ENCODE results near the gene ZNF431. TPM values are rescaled to one million over a fixed set of nuclear protein-coding genes. Genes with fewer than 3 reads are reported as not detected.

ZNF431 gene
- total RNA-seq (2014; rRNA removed; shearing (Covaris generic)), result 2.6 and 5.2 TPM in 2 replicates

- H3K27me3 ChIP-seq (ENCODE audit: control insufficient read depth, insufficient read depth, low read length), result no peaks in the 10 kb centered on the region
- DNase-seq, result peak; percentile 73
- H3K4me3 ChIP-seq (ENCODE audit: insufficient read depth, low read depth, low read length), result peak within 1 kb of the TSS; percentile 79
- peaks cover 8% of the 10 kb centered on the region for H3K36me3 ChIP-seq (replicated peaks; ENCODE audit: control insufficient read depth, insufficient read depth, low read length)
Measured at GRCh38 chr19:21141787-21142464, at the start of gene ZNF431. Gene ZNF431, plus strand, starts transcription at chr19:21142040. Its CDS starts 144 bp downstream, at chr19:21142184.

GRCh38 chr19:21092109-21092508 is 49.7 kb upstream of the ZNF431 start:
- no peak overlapping the region for H3K4me3 ChIP-seq (ENCODE audit: insufficient read depth, low read depth, low read length)
- H3K36me3 ChIP-seq (replicated peaks; ENCODE audit: control insufficient read depth, insufficient read depth, low read length), result peaks cover 6% of the 10 kb centered on the region
- no peak for DNase-seq
- no peaks in the 10 kb centered on the region for H3K27me3 ChIP-seq (ENCODE audit: control insufficient read depth, insufficient read depth, low read length)

DNA sequence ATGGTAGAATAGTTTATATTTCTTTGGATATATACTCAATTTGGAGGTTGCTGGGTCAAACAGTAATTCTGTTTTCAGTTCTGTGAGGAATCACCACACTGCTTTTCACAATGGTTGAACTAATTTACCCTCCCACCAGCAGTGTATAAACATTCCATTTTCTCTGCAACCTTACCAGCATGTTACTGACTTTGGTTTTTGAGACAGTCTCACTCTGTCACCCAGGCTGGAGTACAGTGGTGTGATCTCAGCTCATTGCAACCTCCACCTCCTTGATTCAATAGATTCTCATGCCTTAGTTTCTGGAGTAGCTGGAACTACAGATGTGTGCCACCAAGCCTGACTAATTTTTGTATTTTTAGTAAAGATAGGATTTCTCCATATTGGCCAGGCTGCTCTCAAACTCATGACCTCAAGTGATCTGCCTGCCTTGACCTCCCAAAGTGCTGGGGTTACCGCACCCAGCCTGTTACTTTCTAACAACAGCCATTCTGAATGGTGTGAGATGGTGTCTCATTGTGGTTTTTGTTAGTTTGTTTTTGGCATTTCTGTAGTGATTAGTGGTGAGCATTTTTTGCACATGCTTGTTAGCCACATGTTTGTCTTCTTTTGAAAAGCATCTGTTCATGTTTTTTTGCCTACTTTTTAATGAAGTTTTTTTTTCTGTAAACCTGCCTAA is 47.4 kb upstream of the ZNF431 start:
- no peak for DNase-seq
- H3K36me3 ChIP-seq (replicated peaks; ENCODE audit: control insufficient read depth, insufficient read depth, low read length), result peaks cover 6% of the 10 kb centered on the region
- no peak overlapping the region for H3K4me3 ChIP-seq (ENCODE audit: insufficient read depth, low read depth, low read length)
- no peaks in the 10 kb centered on the region for H3K27me3 ChIP-seq (ENCODE audit: control insufficient read depth, insufficient read depth, low read length)

DNA sequence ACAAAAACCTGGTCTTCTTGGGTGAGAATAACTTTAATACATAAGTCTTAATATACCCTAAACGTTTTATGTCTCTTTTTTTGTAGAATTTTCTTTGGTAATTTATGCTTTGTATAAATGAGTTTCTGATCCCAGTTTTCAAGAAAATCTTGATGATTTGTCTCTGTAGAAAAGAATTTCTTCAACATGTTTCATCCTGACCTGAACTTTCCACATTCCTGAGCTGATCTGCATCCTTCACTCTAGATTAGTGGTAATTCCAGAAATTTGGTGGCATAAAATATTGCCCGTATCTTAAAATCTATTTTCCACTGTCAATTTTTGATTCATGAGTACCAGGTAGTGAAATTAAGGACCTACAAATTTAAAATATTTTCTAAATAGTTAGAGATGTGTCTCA is 43.5 kb upstream of the ZNF431 start:
- Histone ChIP-seq H3K27me3 (ENCODE audit: control insufficient read depth, insufficient read depth, low read length) (no peaks in the 10 kb centered on the region), H3K4me3 (ENCODE audit: insufficient read depth, low read depth, low read length) (no peak overlapping the region), H3K36me3 (replicated peaks; ENCODE audit: control insufficient read depth, insufficient read depth, low read length) (peaks cover 1% of the 10 kb centered on the region; the same call in 1 of the 2 replicates)
- DNase-seq, result no peak

- no peak for DNase-seq
- H3K36me3 ChIP-seq (replicated peaks; ENCODE audit: control insufficient read depth, insufficient read depth, low read length), result peaks cover 1% of the 10 kb centered on the region
Measured at GRCh38 chr19:21101521-21102242, 40.2 kb upstream of the ZNF431 start.

DNA sequence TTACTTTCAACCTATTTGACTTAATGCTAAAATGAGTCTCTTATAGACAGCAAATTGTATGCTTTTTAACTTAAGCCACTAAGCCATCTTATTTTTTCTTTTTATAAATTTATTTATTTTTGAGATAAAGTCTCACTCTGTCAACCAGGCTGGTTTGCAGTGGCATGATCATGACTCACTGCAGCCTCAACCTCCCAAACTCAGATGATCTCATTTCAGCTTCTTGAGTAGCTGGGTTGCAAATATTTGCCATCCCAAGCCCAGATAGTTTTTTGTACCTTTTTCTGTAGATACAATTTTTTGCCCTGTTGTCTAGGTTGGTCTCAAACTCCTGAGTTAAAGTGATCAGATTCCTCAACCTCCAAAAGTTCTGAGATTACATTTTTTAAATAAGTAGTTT is 32.7 kb upstream of the ZNF431 start:
- no peak overlapping the region for H3K4me3 ChIP-seq (ENCODE audit: insufficient read depth, low read depth, low read length)
- no peak for DNase-seq
- no peaks in the 10 kb centered on the region for H3K27me3 ChIP-seq (ENCODE audit: control insufficient read depth, insufficient read depth, low read length)
- peaks cover 2% of the 10 kb centered on the region for H3K36me3 ChIP-seq (replicated peaks; ENCODE audit: control insufficient read depth, insufficient read depth, low read length)

More at GRCh38 chr19:21101521-21102242, 40.2 kb upstream of the ZNF431 start:
- no peaks in the 10 kb centered on the region for H3K27me3 ChIP-seq (ENCODE audit: control insufficient read depth, insufficient read depth, low read length)
- no peak overlapping the region for H3K4me3 ChIP-seq (ENCODE audit: insufficient read depth, low read depth, low read length)

DNA sequence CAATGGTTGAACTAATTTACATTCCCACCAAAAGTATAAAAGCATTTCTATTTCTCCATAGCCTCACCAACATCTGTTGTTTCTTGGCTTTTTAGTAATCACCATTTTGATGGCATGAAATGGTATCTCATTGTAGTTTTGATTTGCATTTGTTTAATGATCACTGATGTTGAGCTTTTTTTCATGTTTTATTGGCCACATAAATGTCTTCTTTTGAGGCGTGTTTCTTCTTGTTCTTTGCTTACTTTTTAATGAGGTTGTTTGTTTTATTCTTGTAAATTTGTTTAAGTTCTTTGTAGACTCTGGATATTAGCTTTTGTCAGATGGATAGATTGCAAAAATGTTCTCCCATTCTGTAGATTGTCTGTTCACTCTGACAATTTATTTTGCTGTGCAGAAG is 31.7 kb upstream of the ZNF431 start:
- Histone ChIP-seq H3K4me3 (ENCODE audit: insufficient read depth, low read depth, low read length) (no peak overlapping the region), H3K27me3 (ENCODE audit: control insufficient read depth, insufficient read depth, low read length) (no peaks in the 10 kb centered on the region), H3K36me3 (replicated peaks; ENCODE audit: control insufficient read depth, insufficient read depth, low read length) (peaks cover 2% of the 10 kb centered on the region)
- no peak for DNase-seq

DNA sequence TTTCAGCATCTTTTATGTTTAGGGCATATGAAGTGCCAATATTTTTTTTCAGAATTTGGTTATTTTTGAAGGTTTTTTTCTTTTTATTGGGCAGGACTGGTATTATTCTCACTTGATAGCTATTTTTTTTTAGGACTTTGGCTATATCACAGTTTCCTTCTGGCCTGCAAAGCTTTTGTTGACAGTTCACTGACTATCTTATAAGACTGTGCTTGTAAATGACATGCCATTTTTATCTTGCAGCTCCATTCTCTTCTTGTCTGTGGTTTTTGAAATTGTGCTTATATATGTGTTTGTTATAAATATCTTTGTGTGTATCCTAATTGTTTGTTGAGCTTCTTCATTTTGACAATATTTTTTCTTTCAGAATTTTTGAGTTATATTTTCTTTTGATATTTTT is 26.4 kb upstream of the ZNF431 start:
- Histone ChIP-seq H3K4me3 (ENCODE audit: insufficient read depth, low read depth, low read length) (no peak overlapping the region), H3K27me3 (ENCODE audit: control insufficient read depth, insufficient read depth, low read length) (no peaks in the 10 kb centered on the region), H3K36me3 (replicated peaks; ENCODE audit: control insufficient read depth, insufficient read depth, low read length) (peaks cover 8% of the 10 kb centered on the region)
- DNase-seq, result no peak

GRCh38 chr19:21117041-21117907 is 24.6 kb upstream of the ZNF431 start:
- no peak overlapping the region for H3K4me3 ChIP-seq (ENCODE audit: insufficient read depth, low read depth, low read length)
- H3K27me3 ChIP-seq (ENCODE audit: control insufficient read depth, insufficient read depth, low read length), result no peaks in the 10 kb centered on the region
- peaks cover 8% of the 10 kb centered on the region for H3K36me3 ChIP-seq (replicated peaks; ENCODE audit: control insufficient read depth, insufficient read depth, low read length)
- DNase-seq, result no peak

DNA sequence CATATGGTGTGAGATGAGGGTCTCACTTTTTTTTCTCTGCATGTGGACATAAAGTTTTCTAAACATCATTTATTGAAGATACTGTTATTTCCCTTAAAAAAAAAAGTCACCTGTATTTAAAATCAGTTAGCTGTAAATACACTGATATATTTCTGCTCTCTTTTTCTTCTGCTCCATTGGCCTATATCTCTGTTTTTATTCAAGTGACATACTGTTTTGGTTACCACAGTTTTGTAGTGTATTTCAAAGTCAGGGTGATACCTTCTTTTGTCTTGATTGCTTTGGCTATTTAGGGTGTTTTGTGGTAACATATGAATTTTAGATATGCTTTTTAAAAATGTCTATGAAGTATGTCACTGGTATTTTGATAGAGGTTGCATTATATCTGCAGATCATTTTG is 15.8 kb upstream of the ZNF431 start:
- Histone ChIP-seq H3K36me3 (replicated peaks; ENCODE audit: control insufficient read depth, insufficient read depth, low read length) (no peaks in the 10 kb centered on the region), H3K4me3 (ENCODE audit: insufficient read depth, low read depth, low read length) (no peak overlapping the region), H3K27me3 (ENCODE audit: control insufficient read depth, insufficient read depth, low read length) (no peaks in the 10 kb centered on the region)
- DNase-seq, result no peak

DNA sequence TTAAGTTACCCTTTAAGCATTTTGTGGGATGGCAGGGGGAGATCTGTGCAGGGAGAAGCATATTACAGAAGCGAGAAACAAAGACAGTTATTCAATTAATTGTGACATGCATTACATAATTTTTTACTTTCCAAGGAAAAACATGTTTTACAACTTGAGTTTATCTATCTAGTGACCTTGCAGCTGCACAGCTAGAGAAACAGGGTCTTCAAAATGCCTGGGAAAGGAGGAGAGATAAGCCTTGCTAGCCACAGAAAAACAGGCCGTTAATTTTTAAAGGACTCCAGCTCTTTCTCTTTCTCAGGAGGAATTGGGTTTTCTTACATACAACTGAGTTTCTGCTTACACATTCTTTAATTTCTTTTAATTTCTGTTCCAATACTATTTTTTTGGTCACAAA is 14.8 kb upstream of the ZNF431 start:
- Histone ChIP-seq H3K4me3 (ENCODE audit: insufficient read depth, low read depth, low read length) (no peak overlapping the region), H3K27me3 (ENCODE audit: control insufficient read depth, insufficient read depth, low read length) (no peaks in the 10 kb centered on the region), H3K36me3 (replicated peaks; ENCODE audit: control insufficient read depth, insufficient read depth, low read length) (no peaks in the 10 kb centered on the region)
- no peak for DNase-seq

DNA sequence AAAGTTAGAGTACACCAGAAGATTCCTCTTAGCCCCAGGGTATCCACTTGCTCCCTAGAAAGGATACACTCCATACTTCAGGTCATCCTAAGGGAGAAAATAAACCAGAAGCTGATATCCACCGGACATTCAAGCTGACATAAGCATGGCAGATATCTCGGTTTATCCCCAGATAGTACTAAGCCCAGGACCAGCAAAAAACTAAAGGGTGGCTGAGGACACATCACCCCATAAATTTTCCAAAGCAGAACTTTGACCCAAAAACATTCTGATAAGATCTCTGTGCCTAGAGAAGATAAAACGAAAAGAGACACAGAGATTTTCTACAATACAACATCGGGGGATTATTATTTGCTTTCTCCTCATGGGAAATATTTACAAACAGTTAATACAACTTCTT is 13.9 kb upstream of the ZNF431 start:
- H3K4me3 ChIP-seq (ENCODE audit: insufficient read depth, low read depth, low read length), result no peak overlapping the region
- DNase-seq, result no peak
- H3K27me3 ChIP-seq (ENCODE audit: control insufficient read depth, insufficient read depth, low read length), result no peaks in the 10 kb centered on the region
- H3K36me3 ChIP-seq (replicated peaks; ENCODE audit: control insufficient read depth, insufficient read depth, low read length), result no peaks in the 10 kb centered on the region

- DNase-seq, result no peak
- Histone ChIP-seq H3K36me3 (replicated peaks; ENCODE audit: control insufficient read depth, insufficient read depth, low read length) (no peaks in the 10 kb centered on the region), H3K27me3 (ENCODE audit: control insufficient read depth, insufficient read depth, low read length) (no peaks in the 10 kb centered on the region), H3K4me3 (ENCODE audit: insufficient read depth, low read depth, low read length) (no peak overlapping the region)
Measured at GRCh38 chr19:21128901-21129698, 12.7 kb upstream of the ZNF431 start.
